Measurements from ENCODE around the gene CPT1C. TPM values are rescaled to one million over a fixed set of nuclear protein-coding genes. Genes with fewer than 3 reads are reported as not detected.

Gene CPT1C
- total RNA-seq, 1 donor from 2014 or later: 6.1 TPM

DNA sequence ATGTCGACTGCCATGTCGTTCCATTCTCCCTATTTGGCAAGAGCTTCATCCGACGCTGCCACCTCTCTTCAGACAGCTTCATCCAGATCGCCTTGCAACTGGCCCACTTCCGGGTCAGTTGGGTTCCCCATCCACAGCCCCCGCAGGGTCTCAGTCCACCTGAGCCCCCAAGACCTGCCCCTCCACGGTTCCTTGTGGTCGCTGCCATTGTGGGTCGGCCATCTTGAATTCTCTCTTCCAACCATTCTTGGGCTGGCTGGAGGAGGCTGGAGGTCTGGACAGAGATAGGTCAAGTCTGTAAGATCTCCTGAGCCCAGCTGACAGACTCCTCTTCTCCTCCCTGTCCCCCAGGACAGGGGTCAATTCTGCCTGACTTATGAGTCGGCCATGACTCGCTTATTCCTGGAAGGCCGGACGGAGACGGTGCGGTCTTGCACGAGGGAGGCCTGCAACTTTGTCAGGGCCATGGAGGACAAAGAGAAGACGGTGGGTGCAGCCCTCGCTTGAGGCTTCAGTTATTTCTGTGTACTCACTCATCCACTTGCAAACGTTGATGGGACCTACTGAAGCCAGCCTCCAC, 19.5 kb downstream of the CPT1C start:
- Histone ChIP-seq H3K27ac (no peak overlapping the region), H3K9me3 (no peaks in the 10 kb centered on the region), H3K36me3 (no peaks in the 10 kb centered on the region), H3K4me1 (no peaks in the 10 kb centered on the region), H3K4me3 (no peak overlapping the region), H3K27me3 (no peaks in the 10 kb centered on the region)
- DNase-seq: no peak
- no peak for ATAC-seq
- intact Hi-C loops (cut with DNase I): no loop called here
- TF ChIP-seq, protein P1, sequence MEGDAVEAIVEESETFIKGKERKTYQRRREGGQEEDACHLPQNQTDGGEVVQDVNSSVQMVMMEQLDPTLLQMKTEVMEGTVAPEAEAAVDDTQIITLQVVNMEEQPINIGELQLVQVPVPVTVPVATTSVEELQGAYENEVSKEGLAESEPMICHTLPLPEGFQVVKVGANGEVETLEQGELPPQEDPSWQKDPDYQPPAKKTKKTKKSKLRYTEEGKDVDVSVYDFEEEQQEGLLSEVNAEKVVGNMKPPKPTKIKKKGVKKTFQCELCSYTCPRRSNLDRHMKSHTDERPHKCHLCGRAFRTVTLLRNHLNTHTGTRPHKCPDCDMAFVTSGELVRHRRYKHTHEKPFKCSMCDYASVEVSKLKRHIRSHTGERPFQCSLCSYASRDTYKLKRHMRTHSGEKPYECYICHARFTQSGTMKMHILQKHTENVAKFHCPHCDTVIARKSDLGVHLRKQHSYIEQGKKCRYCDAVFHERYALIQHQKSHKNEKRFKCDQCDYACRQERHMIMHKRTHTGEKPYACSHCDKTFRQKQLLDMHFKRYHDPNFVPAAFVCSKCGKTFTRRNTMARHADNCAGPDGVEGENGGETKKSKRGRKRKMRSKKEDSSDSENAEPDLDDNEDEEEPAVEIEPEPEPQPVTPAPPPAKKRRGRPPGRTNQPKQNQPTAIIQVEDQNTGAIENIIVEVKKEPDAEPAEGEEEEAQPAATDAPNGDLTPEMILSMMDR (IDR thresholded peaks at IDR 0.05): no peak

DNA sequence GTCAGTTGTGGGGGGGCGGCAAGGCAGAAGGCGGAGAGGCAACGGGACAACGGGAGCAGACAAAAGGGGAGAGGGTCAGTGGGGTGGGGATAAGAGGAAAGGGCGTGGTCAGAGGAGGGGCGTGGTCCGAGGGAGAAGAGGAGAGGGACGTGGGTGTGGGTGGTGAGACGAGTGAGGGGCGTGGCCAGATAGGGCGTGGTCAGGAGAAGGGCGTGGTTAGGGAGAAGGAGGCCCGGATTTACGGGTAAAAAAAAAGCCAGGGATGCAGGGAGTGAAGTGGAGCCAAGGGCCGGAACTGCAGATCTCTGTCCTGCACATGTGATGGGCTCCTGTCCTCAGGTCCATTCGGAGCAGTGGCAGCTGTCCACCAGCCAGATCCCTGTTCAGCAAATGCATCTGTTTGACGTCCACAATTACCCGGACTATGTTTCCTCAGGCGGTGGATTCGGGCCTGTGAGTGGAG, 21.5 kb downstream of the CPT1C start:
- Histone ChIP-seq H3K36me3 (no peaks in the 10 kb centered on the region), H3K27ac (no peak overlapping the region), H3K4me1 (peaks cover 3% of the 10 kb centered on the region), H3K9me3 (no peaks in the 10 kb centered on the region), H3K4me3 (no peak overlapping the region), H3K27me3 (no peaks in the 10 kb centered on the region)
- peak; percentile 28 for ATAC-seq
- DNase-seq: no peak
- intact Hi-C loops (cut with DNase I): no loop called here
- TF ChIP-seq, protein P1 (IDR thresholded peaks at IDR 0.05): no peak

DNA sequence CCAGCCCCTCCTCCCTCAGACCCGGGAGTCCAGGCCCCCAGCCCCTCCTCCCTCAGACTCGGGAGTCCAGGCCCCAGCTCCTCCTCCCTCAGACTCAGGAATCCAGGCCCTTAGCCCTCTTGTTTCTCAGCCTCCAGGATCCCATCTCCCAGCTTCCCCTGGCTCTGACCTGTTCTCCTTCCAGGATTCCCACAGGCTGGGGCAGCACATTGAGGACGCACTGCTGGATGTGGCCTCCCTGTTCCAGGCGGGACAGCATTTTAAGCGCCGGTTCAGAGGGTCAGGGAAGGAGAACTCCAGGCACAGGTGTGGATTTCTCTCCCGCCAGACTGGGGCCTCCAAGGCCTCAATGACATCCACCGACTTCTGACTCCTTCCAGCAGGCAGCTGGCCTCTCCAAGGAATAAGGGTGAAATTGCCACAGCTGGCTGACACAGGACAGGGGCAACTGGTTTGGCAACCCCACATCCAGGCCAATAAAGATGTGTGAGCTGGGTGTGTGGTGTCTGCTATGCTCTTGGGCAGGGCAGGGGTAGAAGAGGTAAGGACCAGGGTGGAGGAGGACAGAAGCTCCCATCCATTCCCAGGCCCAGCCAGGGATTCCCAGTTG, 22.4 kb downstream of the CPT1C start:
- no peak overlapping the region for H3K27ac ChIP-seq
- no peak overlapping the region for H3K4me3 ChIP-seq
- ATAC-seq (no peak), DNase-seq (no peak)
- intact Hi-C loops (cut with DNase I): no loop called here
- no peaks in the 10 kb centered on the region for H3K36me3 ChIP-seq
- TF ChIP-seq, protein P1 (IDR thresholded peaks at IDR 0.05): no peak
- no peaks in the 10 kb centered on the region for H3K27me3 ChIP-seq
- H3K4me1 ChIP-seq: peaks cover 5% of the 10 kb centered on the region
- no peaks in the 10 kb centered on the region for H3K9me3 ChIP-seq

DNA sequence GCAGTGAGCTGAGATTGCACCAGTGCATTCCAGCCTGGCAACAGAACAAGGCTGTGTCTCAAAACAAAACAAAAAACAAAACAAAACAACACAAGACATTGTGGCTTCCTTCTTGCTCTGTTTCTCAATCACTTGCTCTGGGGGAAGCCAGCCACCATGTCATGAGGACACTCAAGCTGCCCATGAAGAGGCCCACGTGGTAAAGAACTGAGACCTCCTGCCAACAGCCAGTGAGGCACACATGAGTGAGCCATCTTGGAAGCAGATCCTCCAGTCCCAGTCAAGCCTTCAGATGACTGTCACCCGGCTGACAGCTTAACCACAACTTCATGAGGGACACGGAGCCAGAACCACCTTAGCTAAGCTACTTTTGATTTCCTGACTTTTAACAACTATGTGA, 25.2 kb downstream of the CPT1C start:
- DNase-seq: no peak
- Histone ChIP-seq H3K27ac (no peak overlapping the region), H3K36me3 (no peaks in the 10 kb centered on the region), H3K27me3 (no peaks in the 10 kb centered on the region), H3K4me1 (peaks cover 5% of the 10 kb centered on the region), H3K9me3 (no peaks in the 10 kb centered on the region), H3K4me3 (no peak overlapping the region)
- ATAC-seq: peak; percentile 43
- intact Hi-C loops (cut with DNase I): no loop called here
- TF ChIP-seq, protein P1 (IDR thresholded peaks at IDR 0.05): no peak

DNA sequence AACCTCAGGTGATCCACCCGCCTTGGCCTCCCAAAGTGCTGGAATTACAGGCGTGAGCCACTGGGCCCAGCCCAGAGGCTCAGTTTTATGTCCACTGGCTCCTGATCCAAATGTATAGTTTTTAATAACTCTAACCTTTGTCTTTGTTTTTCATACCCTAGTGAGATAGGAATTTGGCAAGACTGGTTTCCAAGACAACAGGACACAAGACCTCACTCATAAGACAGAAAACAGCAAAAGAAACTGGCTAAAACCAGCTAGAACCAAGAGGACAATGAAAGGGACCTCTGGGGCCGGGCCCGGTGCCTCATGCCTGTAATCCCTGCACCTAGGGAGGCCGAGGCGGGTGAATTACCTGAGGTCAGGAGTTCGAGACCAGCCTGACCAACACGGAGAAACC, 27.6 kb downstream of the CPT1C start:
- no peaks in the 10 kb centered on the region for H3K36me3 ChIP-seq

More for the DNA sequence above, 27.6 kb downstream of the CPT1C start:
- H3K27me3 ChIP-seq: no peaks in the 10 kb centered on the region
- intact Hi-C loops (cut with DNase I): no loop called here
- H3K4me1 ChIP-seq: peaks cover 5% of the 10 kb centered on the region
- ATAC-seq (no peak), DNase-seq (no peak)
- H3K4me3 ChIP-seq: no peak overlapping the region
- no peak overlapping the region for H3K27ac ChIP-seq
- TF ChIP-seq, protein P1 (IDR thresholded peaks at IDR 0.05): no peak
- no peaks in the 10 kb centered on the region for H3K9me3 ChIP-seq

All from upper lobe of right lung (tissue), 1 donor.